Mononuclear cell (primary cell): ENCODE data around the gene OGFOD2. TPM values are rescaled to one million over a fixed set of nuclear protein-coding genes. Genes with fewer than 3 reads are reported as not detected.

ENCODE experiments used
- H3K27me3 ChIP-seq: 2 replicates; pipeline ENCODE4 v1.6.0; 2011; ENCODE audit warnings: low read length, control low read depth; ENCODE audit not compliant: insufficient read depth
- H3K4me1 ChIP-seq: 2 replicates; pipeline ENCODE4 v1.5.1; 2011; ENCODE audit warnings: mild to moderate bottlenecking, low read length, control low read depth; ENCODE audit not compliant: insufficient read depth
- H3K4me3 ChIP-seq: 2 replicates; pipeline ENCODE4 v1.5.1; 2011; ENCODE audit warnings: mild to moderate bottlenecking, low read length, moderate library complexity
- H3K9me3 ChIP-seq: 2 replicates; pipeline ENCODE4 v1.5.1; 2011; ENCODE audit warnings: low read depth, mild to moderate bottlenecking, control low read depth, low read length
- total RNA-seq: library from RNA; depleted of rRNA; stranded (reverse); fragments of >200 nt; gene quantifications from one replicate; pipeline ENCODE4 v1.2.3, GENCODE V29; 2012

OGFOD2 gene
- total RNA-seq, 1 donor = 4.5 TPM

- no peaks in the 10 kb centered on the region for H3K27me3 ChIP-seq
- H3K4me3 ChIP-seq = no peak overlapping the region
- peaks cover 42% of the 10 kb centered on the region for H3K4me1 ChIP-seq
- H3K9me3 ChIP-seq = no peaks in the 10 kb centered on the region
These were observed 28.2 kb upstream of the OGFOD2 start for GRCh38 chr12:122946690-122947341.

- H3K27me3 ChIP-seq = no peaks in the 10 kb centered on the region
- no peaks in the 10 kb centered on the region for H3K9me3 ChIP-seq
- peaks cover 37% of the 10 kb centered on the region for H3K4me1 ChIP-seq
- no peak overlapping the region for H3K4me3 ChIP-seq
These were observed 27.7 kb upstream of the OGFOD2 start for GRCh38 chr12:122947352-122947792.

GRCh38 chr12:122948605-122949004 is 26.4 kb upstream of the OGFOD2 start:
- Histone ChIP-seq H3K4me1 (peaks cover 26% of the 10 kb centered on the region), H3K27me3 (no peaks in the 10 kb centered on the region), H3K4me3 (no peak overlapping the region)

GRCh38 chr12:122949405-122949804 is 25.6 kb upstream of the OGFOD2 start:
- H3K9me3 ChIP-seq = no peaks in the 10 kb centered on the region
- H3K4me1 ChIP-seq = peaks cover 26% of the 10 kb centered on the region
- H3K4me3 ChIP-seq = no peak overlapping the region
- no peaks in the 10 kb centered on the region for H3K27me3 ChIP-seq

More at GRCh38 chr12:122948605-122949004, 26.4 kb upstream of the OGFOD2 start:
- no peaks in the 10 kb centered on the region for H3K9me3 ChIP-seq

GRCh38 chr12:122949816-122950675 is 25.0 kb upstream of the OGFOD2 start:
- H3K9me3 ChIP-seq = no peaks in the 10 kb centered on the region
- peaks cover 26% of the 10 kb centered on the region for H3K4me1 ChIP-seq
- H3K27me3 ChIP-seq = no peaks in the 10 kb centered on the region
- no peak overlapping the region for H3K4me3 ChIP-seq

- H3K9me3 ChIP-seq = no peaks in the 10 kb centered on the region
These were observed 23.6 kb upstream of the OGFOD2 start for GRCh38 chr12:122951406-122951805.

GRCh38 chr12:122951979-122952892 is 22.8 kb upstream of the OGFOD2 start:
- Histone ChIP-seq H3K9me3 (no peaks in the 10 kb centered on the region), H3K4me3 (no peak overlapping the region), H3K27me3 (no peaks in the 10 kb centered on the region), H3K4me1 (peaks cover 11% of the 10 kb centered on the region)

More at GRCh38 chr12:122951406-122951805, 23.6 kb upstream of the OGFOD2 start:
- Histone ChIP-seq H3K27me3 (no peaks in the 10 kb centered on the region), H3K4me1 (peaks cover 20% of the 10 kb centered on the region), H3K4me3 (no peak overlapping the region)

- Histone ChIP-seq H3K4me3 (no peak overlapping the region), H3K9me3 (no peaks in the 10 kb centered on the region), H3K4me1 (no peaks in the 10 kb centered on the region), H3K27me3 (no peaks in the 10 kb centered on the region)
These were observed 19.9 kb upstream of the OGFOD2 start for GRCh38 chr12:122955156-122955555.

- Histone ChIP-seq H3K9me3 (no peaks in the 10 kb centered on the region), H3K27me3 (no peaks in the 10 kb centered on the region), H3K4me1 (no peaks in the 10 kb centered on the region), H3K4me3 (no peak overlapping the region)
These were observed 19.0 kb upstream of the OGFOD2 start for GRCh38 chr12:122956035-122956434.

- no peak overlapping the region for H3K4me3 ChIP-seq
- H3K27me3 ChIP-seq = no peaks in the 10 kb centered on the region
- H3K9me3 ChIP-seq = no peaks in the 10 kb centered on the region
- H3K4me1 ChIP-seq = no peaks in the 10 kb centered on the region
These were observed 16.7 kb upstream of the OGFOD2 start for GRCh38 chr12:122958198-122958888.

GRCh38 chr12:122959566-122960192 is 15.4 kb upstream of the OGFOD2 start:
- H3K27me3 ChIP-seq = no peaks in the 10 kb centered on the region
- H3K4me1 ChIP-seq = no peaks in the 10 kb centered on the region
- no peak overlapping the region for H3K4me3 ChIP-seq
- no peaks in the 10 kb centered on the region for H3K9me3 ChIP-seq

GRCh38 chr12:122960193-122960569 is 14.9 kb upstream of the OGFOD2 start:
- H3K4me3 ChIP-seq = no peak overlapping the region
- no peaks in the 10 kb centered on the region for H3K4me1 ChIP-seq
- no peaks in the 10 kb centered on the region for H3K27me3 ChIP-seq
- no peaks in the 10 kb centered on the region for H3K9me3 ChIP-seq

GRCh38 chr12:122961531-122962329 is 13.3 kb upstream of the OGFOD2 start:
- Histone ChIP-seq H3K27me3 (no peaks in the 10 kb centered on the region), H3K9me3 (no peaks in the 10 kb centered on the region), H3K4me3 (no peak overlapping the region), H3K4me1 (peaks cover 10% of the 10 kb centered on the region)
